Germinal center (tissue), 1 donor: ENCODE results near the gene COL4A1.

Experiments
- DNase-seq: peaks from one replicate; pipeline ENCODE4 v3.0.0; 2012; ENCODE audit warnings: mixed read lengths, low spot score

The COL4A1 gene

DNA sequence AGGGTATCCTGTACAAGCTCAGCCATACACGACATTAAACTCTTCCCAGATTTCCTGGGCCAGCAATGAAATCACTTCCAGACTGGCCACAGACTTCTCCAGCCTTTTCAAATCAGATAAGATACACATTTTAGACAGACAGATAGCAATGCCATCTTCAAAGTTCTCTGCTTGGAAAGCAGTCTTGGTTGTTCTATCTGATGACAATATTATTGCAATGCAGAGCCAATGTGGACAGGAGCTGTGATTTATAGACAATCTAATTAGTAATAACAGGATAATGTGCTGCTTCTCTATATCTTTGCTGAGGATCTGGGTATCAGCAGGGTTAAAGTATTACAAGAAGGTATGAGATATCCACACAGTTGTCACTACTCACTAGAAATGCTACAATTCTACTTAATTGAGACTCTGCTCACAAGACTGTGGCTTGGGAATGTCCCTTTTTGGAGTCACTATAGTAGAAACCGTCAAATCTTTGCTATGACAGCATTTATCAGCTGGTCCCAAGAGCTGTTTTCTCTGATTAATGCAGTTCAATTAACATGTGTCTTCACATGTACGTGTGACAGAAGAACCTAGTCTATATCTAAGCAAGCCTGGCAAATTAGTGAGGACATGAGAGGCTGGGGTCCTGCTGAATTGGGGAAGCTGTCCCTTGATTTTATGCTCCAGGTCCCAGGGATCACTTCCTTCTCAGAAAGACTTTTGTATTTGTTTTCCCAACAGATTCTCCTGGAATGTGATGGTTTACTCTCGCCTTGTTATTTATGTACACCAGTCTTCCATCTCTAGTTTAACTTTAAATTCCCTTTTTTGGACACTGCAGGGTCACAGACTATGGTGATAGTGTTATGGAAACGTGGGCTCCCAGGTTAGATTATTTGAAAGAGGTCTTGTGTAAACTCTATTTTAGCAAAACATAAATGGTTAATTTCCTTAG, 68.8 kb downstream of the COL4A1 start:
- DNase-seq, result no peak

- no peak for DNase-seq
Observed at GRCh38 chr13:110236831-110237261, 70.1 kb downstream of the COL4A1 start.

DNA sequence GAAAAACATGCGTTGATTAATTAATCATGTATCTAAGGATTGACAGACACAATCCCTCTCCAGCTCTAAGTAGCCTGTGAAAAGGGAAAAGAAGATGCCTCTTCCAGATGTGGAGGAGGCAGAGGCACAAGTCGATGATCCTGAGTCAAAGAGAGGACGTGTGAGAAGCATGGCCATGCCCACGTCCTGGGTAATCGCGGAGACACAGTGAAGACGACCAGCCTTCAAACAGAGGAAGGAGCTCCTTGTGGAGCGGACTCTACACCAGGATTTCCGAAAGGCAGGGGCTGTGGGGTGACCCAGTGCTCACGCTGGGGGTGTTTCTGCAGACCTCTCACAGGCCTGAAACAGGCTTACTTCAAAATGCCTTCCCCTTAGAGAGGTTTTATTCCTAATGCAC, 70.5 kb downstream of the COL4A1 start:
- no peak for DNase-seq

DNA sequence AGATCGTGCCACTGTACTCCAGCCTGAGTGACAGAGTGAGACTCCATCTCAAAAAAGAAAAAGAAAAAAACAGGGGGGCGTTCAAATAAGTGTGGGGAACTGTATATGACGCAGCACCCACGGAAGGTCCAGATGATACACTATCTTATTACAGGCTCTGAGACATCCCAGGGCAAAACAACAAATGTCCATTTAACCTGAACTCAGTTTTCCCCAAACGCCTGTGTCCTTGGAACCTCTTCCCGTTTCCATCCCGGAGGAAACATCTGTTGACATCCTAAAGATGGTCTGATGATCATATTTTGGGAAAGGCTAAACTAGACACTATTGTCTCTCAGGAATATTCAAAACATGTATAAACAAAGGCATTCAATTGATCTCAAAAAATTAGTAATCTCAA, 72.4 kb downstream of the COL4A1 start:
- no peak for DNase-seq

DNA sequence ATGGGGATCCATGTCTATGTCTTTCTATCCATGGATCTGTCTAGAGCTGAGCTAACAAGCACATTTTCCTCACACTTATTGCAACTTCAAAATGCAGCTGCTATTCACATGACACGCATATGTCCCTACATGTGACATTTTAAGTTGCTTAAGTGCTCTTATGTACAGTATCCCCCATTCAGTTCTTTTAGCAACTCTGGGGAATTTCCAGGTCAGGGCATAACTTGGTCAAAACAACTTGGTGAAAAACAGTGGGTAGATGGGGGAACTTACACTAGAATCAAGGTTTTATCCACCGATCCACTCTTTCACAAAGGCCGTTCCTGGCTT, 73.0 kb downstream of the COL4A1 start:
- DNase-seq, result no peak

DNA sequence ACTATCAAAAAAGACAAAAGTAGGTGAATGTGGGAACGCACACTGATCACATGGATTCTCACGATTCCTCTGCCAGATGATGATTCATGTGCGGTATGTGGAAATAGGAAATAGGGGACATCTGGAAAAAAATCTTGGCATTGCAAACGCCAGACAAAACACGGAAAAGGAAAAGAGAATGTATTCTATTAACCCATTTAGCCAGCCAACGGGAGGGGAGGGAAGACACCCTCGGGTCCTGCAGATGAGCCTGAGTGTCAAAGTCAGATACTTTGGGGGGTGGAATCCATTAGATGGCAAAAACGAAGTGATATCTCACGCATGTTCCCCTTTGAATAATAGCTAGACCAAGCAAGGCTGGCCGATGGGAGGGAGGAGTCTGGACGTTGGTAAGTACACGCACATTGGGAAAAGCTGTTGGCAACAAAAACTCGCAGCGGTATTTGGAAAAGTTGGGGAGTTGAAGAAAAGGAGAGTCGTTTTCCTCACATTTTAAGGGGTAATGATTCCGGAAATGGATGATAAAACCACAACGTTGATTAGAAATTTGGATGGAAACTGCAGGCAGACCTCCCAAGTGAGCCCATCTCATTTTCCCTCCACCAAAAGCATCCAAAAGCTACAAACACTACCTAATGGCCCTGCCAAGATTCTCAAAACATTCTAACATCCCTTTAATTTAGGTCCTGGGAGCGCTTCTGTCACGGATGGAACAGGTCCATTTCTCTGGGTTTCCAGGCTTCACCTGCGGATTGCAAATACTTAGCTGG, 73.6 kb downstream of the COL4A1 start:
- no peak for DNase-seq

DNA sequence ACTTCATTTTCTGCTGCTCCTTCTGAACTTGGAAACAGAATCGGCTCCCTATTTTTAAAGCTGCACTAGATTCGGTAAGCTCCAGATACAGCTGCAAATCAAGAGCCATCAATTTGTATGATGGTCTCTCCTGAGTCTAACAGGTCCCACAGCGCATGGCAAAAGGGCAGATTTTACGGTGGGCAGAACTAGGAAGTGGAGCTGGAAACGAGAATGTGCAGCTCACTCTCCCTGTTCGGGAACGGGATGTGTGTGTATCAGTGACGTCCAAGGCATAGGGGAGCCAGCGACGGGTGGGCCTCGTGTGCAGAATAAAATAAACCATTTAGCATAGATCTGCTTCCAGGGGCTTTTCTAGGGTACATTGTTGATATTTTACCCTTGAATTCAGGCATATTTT, 74.2 kb downstream of the COL4A1 start:
- no peak for DNase-seq

GRCh38 chr13:110232142-110232541, 74.8 kb downstream of the COL4A1 start:
- DNase-seq, result no peak

- no peak for DNase-seq
Observed at GRCh38 chr13:110231348-110232047, 75.5 kb downstream of the COL4A1 start.

DNA sequence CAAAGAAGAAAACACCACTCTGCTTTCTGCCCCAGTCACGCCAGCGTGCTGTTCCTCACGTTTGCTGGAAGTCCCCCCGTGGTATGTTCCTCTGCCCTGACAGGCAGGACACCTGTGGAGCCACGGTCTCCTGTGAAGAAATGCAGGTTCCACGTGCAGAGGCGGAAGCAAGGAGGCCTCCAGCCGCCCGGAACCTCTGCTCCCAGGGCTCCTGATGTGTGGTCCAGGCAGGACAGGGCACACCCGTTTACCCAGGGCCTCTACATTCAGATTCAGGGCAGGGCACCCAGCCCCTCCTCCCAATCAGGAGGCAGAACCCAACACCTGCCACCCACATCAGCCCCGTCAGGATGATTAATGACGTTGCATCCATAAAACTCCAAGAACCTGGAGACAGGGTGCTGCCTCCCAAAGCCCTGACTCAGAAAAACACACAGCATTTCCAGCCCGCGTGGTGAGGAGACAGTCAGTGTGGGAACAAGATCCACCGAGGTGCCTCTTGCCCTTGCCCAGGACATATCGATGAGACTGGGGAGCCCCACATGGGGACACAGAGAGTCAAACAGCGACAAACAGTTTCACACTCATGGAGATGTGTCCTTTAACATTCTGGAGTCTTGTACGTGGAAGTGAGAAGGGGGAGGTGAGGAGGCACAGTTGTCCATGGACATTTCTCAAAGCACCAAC, 76.2 kb downstream of the COL4A1 start:
- DNase-seq, result no peak

GRCh38 chr13:110229905-110230563, 76.9 kb downstream of the COL4A1 start:
- DNase-seq, result no peak

- no peak for DNase-seq
Observed at GRCh38 chr13:110228936-110229904, 77.7 kb downstream of the COL4A1 start.

DNA sequence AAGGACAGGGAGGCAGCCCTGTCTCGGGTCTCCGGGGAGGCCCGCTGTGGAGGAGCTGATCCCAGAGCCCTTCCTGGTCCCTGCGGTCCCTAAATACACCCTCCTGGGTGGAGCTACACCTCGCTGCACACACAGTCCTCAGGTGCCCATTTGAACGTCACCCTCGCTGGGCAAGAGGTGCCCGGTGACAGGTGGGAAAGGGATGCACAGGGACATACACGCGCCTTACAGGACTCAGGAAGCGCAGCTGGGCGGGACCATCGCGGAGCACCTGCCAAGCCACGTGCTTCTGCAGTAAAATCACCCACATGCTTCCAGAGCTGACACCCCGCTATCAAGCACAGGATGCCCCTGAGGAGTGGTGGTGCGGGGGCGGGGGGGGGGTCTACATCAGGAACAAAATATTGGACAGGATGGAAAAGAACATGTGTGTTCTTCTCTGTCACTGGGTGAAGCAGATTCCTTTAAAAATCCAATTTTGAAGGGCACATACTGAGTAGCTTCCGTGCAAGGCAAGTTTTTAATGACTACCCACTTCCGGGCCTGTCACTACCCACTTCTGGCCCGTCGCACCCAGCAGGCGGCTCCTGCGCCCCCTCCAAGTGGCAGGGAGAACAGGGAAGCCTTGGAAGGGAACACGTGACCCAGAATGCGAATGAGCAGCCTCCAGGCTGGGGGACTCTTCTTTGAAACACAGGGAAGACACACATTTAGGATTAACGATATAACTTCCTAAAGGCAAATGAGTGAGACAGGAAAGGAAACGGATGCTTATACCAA, 78.9 kb downstream of the COL4A1 start:
- no peak for DNase-seq

DNA sequence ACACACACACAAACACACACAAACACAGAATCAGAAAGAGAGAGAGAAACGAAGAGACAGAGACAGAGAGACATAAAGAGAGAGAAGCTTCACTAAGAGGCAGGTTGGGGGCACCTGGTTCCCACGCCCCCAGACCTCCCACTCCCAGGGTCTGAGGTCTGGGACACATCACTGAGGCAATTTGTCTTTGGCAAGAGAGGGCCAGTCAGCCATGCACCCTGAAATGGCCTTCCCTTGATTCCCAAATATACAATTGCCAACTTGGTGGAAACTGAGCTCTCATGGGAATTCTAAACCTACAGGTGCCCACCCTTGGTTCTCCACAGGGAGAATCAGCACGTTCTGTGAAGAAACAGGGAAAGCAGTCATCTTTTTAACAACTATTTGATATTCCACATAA, 79.5 kb downstream of the COL4A1 start:
- no peak for DNase-seq

DNA sequence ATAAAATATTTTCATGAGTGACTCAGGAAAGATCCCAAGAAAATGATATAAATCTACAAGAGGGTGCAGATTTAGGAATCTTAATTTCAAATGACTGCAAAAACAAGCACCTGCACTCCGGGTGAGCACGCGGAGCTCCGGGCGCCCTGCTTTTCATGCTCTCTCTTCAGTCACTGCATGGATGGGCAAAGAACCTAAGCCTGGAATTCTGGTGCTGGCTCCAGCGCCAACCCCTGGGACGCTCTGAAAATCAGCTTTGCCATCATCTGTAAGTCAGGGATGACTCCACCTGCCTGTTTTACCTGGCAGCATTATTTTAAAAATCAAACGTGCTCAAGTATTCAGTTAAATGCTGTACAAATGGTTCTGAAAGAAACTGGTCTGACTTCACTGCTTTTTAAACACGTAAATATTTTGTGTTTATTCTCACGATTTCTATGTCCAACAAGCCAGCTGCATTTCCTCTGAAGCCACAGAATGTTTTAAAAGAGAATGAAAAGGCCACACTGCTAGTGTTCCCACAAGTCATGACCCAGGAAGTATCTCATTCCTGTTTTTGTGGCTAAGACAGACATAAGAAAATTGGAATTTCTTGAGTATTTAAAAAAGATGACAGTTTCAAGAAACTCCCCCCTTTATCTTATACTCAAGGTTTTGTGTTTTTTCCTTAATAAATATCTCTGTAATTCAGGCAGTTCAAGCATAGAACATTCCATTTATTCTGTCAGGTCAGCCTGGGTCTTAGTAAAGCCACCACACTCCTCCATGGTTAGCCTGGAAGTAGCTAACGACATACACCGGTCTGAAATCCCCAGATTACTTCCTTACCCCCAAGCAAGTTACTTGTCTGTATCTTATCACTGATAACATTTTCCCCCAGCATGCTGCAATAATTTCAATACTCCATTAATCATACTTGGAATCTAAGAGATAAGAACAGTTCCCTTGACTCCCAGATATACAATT, 81.1 kb downstream of the COL4A1 start:
- no peak for DNase-seq

- DNase-seq, result no peak
Observed at GRCh38 chr13:110225003-110225402, 82.0 kb downstream of the COL4A1 start.

GRCh38 chr13:110224519-110224918, 82.4 kb downstream of the COL4A1 start:
- no peak for DNase-seq

- no peak for DNase-seq
Observed at GRCh38 chr13:110221406-110222117, 85.4 kb downstream of the COL4A1 start.
